HEK293 (cell line): Measurements from ENCODE around the gene TBC1D13.
A peak's percentile ranks its signal among the peaks of the same experiment; 100 is the strongest.

ENCODE experiments used
- CTCF ChIA-PET: fragments of 350-600 bp; formaldehyde crosslinking; extraction: SDS; loops from one replicate; lab custom pipeline; 2021; ENCODE audit warnings: antibody characterized with exemption; lab: Yijun Ruan, JAX
- POLR2A ChIA-PET: fragments of 300-600 bp; formaldehyde crosslinking; extraction: SDS; loops from one replicate; lab custom pipeline; 2020; ENCODE audit warnings: antibody characterized with exemption, inconsistent platforms; lab: Yijun Ruan, JAX
- H3K27ac ChIP-seq: fragments of 200-500 bp; sonication (Bioruptor generic); 2 replicates; pipeline ENCODE4 v1.5.1; 2014; ENCODE audit warnings: low read depth, low read length, control low read depth, inconsistent platforms; ENCODE audit errors: extremely low read depth
- H3K36me3 ChIP-seq, 2 experiments: fragments of 200-500 bp in 1 of 2; sonication (Bioruptor generic) in 1 of 2; 1 replicate in 1 of 2; 2 replicates in 1 of 2; pipeline ENCODE4 v1.5.1; 2014 to 2017; ENCODE audit warnings: inconsistent platforms in 2 of 2, low read length in 2 of 2; ENCODE audit not compliant: control insufficient read depth in 2 of 2, insufficient read depth in 1 of 2
- H3K4me1 ChIP-seq: fragments of 200-500 bp; sonication (Bioruptor generic); 2 replicates; pipeline ENCODE4 v1.5.1; 2014; ENCODE audit warnings: mild to moderate bottlenecking, low read length, inconsistent platforms; ENCODE audit not compliant: control insufficient read depth, insufficient read depth
- H3K4me3 ChIP-seq: 2 replicates; pipeline ENCODE4 v1.5.1; 2011; ENCODE audit warnings: low read depth, mild to moderate bottlenecking, control low read depth, low read length, moderate library complexity
- H3K9me3 ChIP-seq: fragments of 200-500 bp; sonication (Bioruptor generic); 2 replicates; pipeline ENCODE4 v1.5.1; 2014; ENCODE audit warnings: low read depth, low read length, inconsistent platforms; ENCODE audit not compliant: control insufficient read depth, insufficient read depth
- FEZF1 ChIP-seq: fragments of 450-650 bp; formaldehyde crosslinking; IDR thresholded peaks from 2 replicates; pipeline ENCODE4 v1.5.1; 2016; ENCODE audit warnings: missing biosample characterization, missing genetic modification characterization
- GLIS2 ChIP-seq: fragments of 450-650 bp; formaldehyde crosslinking; IDR thresholded peaks from 2 replicates; pipeline ENCODE4 v1.5.1; 2016; ENCODE audit warnings: missing biosample characterization, missing genetic modification characterization
- MYNN ChIP-seq: fragments of 450-650 bp; formaldehyde crosslinking; IDR thresholded peaks from 2 replicates; pipeline ENCODE4 v1.5.1; 2016; ENCODE audit warnings: missing biosample characterization, missing genetic modification characterization, borderline replicate concordance
- TSHZ1 ChIP-seq: fragments of 450-650 bp; formaldehyde crosslinking; IDR thresholded peaks from 2 replicates; pipeline ENCODE4 v1.5.1; 2016; ENCODE audit warnings: missing biosample characterization, missing genetic modification characterization, borderline replicate concordance
- WT1 ChIP-seq: fragments of 450-650 bp; formaldehyde crosslinking; IDR thresholded peaks from 2 replicates; pipeline ENCODE4 v1.5.1; 2016; ENCODE audit warnings: missing biosample characterization, missing genetic modification characterization
- ZEB2 ChIP-seq: fragments of 450-650 bp; formaldehyde crosslinking; IDR thresholded peaks from 2 replicates; pipeline ENCODE4 v1.5.1; 2016; ENCODE audit warnings: missing biosample characterization, missing genetic modification characterization
- ZFHX2 ChIP-seq: fragments of 450-650 bp; formaldehyde crosslinking; conservative IDR thresholded peaks from 2 replicates; pipeline ENCODE4 v1.5.1; 2016; ENCODE audit warnings: missing biosample characterization, missing genetic modification characterization
- ZNF266 ChIP-seq: fragments of 450-650 bp; formaldehyde crosslinking; IDR thresholded peaks from 2 replicates; pipeline ENCODE4 v1.5.1; 2016; ENCODE audit warnings: missing biosample characterization, missing genetic modification characterization, low read depth
- ZNF449 ChIP-seq: fragments of 450-650 bp; formaldehyde crosslinking; IDR thresholded peaks from 2 replicates; pipeline ENCODE4 v1.5.1; 2017; ENCODE audit warnings: missing biosample characterization, mild to moderate bottlenecking, missing genetic modification characterization, moderate library complexity
- ZNF626 ChIP-seq: fragments of 450-650 bp; sonication (Bioruptor Pico); formaldehyde crosslinking; IDR thresholded peaks from 2 replicates; pipeline ENCODE4 v1.5.1; 2018; ENCODE audit warnings: missing biosample characterization, missing genetic modification characterization, inconsistent platforms
- ZNF660 ChIP-seq: fragments of 450-650 bp; IDR thresholded peaks from 2 replicates; pipeline ENCODE4 v1.5.1; 2018; ENCODE audit warnings: missing biosample characterization, mild to moderate bottlenecking, missing genetic modification characterization
- ZNF692 ChIP-seq: fragments of 450-650 bp; formaldehyde crosslinking; IDR thresholded peaks from 2 replicates; pipeline ENCODE4 v1.5.1; 2016; ENCODE audit warnings: missing biosample characterization, missing genetic modification characterization
- ZNF76 ChIP-seq: fragments of 450-650 bp; formaldehyde crosslinking; IDR thresholded peaks from 2 replicates; pipeline ENCODE4; 2016; ENCODE audit warnings: low read depth, missing biosample characterization, missing genetic modification characterization, borderline replicate concordance
- ZNF768 ChIP-seq: fragments of 450-650 bp; formaldehyde crosslinking; IDR thresholded peaks from 2 replicates; pipeline ENCODE4 v1.5.1; 2018; ENCODE audit warnings: missing biosample characterization, mild to moderate bottlenecking, missing genetic modification characterization
- ZNF785 ChIP-seq: fragments of 450-650 bp; formaldehyde crosslinking; IDR thresholded peaks from 2 replicates; pipeline ENCODE4 v1.5.1; 2016; ENCODE audit warnings: missing biosample characterization, missing genetic modification characterization
- ZSCAN23 ChIP-seq: fragments of 450-650 bp; formaldehyde crosslinking; IDR thresholded peaks from 2 replicates; pipeline ENCODE4 v1.5.1; 2016; ENCODE audit warnings: missing biosample characterization, missing genetic modification characterization
- TF ChIP-seq, protein P1 (sequence below): fragments of 450-650 bp; formaldehyde crosslinking; IDR thresholded peaks from 2 replicates; pipeline ENCODE4 v1.5.1; 2016; ENCODE audit warnings: missing biosample characterization, missing genetic modification characterization
- TF ChIP-seq, protein P2 (sequence below): fragments of 450-650 bp; formaldehyde crosslinking; conservative IDR thresholded peaks from 2 replicates; pipeline ENCODE4 v1.5.1; 2016; ENCODE audit warnings: low read depth, missing biosample characterization, missing genetic modification characterization
- TF ChIP-seq, protein P3 (sequence below): fragments of 450-650 bp; formaldehyde crosslinking; IDR thresholded peaks from 2 replicates; pipeline ENCODE4 v1.5.1; 2016; ENCODE audit warnings: missing biosample characterization, missing genetic modification characterization

Gene TBC1D13

GRCh38 chr9:128818099-128818838 lies 31.2 kb downstream of the TBC1D13 start, which contains the start of gene ENDOG:
TSS of gene ENDOG (plus strand) at chr9:128818500. CDS start at chr9:128818685, 185 bp downstream.
- ChIA-PET POLR2A (interaction anchor here (0.6 to 4.1 kb wide), 29 partner anchors 8 to 1907 kb away, joined by 3 to 94 read pairs (median 5); partner anchors contain the start of genes KYAT1, SH3GLB2, SPOUT1 and TBC1D13), CTCF (interaction anchor here (0.6 to 2.3 kb wide), 26 partner anchors 8 to 939 kb away, joined by 3 to 16 read pairs (median 5); partner anchors contain the start of gene SPOUT1)
- Histone ChIP-seq H3K9me3 (no peaks in the 10 kb centered on the region), H3K4me1 (no peaks in the 10 kb centered on the region), H3K4me3 (peak within 1 kb of the TSS; percentile 60), H3K27ac (peak within 1 kb of the TSS; percentile 74), H3K36me3 (peaks cover 0 to 32% of the 10 kb centered on the region in 2 experiments; a peak in 1 of 3 replicates)
- TF ChIP-seq ZSCAN23 (tag by site-specific recombination) (no peak), ZNF768 (tag by site-specific recombination) (no peak), MYNN (no peak), ZNF660 (tag by site-specific recombination) (peak; percentile 60; the same call in 1 of the 2 replicates), WT1 (tag by site-specific recombination) (0 out of 2 replicates have a peak, but pooled peaks have one; percentile 13), ZNF626 (tag by site-specific recombination) (no peak), ZNF449 (tag by site-specific recombination) (peak; percentile 100), ZNF692 (peak; percentile 100), TSHZ1 (tag by site-specific recombination) (no peak), ZNF266 (tag by site-specific recombination) (no peak), FEZF1 (tag by site-specific recombination) (no peak; the same call in 1 of the 2 replicates), ZFHX2 (tag by site-specific recombination) (no peak), ZNF785 (tag by site-specific recombination) (no peak), ZNF76 (tag by site-specific recombination) (0 out of 2 replicates have a peak, but pooled peaks have one; percentile 25), GLIS2 (tag by site-specific recombination) (peak; percentile 21; the same call in 1 of the 2 replicates), ZEB2 (tag by site-specific recombination) (peak; percentile 39; the same call in 1 of the 2 replicates)
- TF ChIP-seq, protein P1, sequence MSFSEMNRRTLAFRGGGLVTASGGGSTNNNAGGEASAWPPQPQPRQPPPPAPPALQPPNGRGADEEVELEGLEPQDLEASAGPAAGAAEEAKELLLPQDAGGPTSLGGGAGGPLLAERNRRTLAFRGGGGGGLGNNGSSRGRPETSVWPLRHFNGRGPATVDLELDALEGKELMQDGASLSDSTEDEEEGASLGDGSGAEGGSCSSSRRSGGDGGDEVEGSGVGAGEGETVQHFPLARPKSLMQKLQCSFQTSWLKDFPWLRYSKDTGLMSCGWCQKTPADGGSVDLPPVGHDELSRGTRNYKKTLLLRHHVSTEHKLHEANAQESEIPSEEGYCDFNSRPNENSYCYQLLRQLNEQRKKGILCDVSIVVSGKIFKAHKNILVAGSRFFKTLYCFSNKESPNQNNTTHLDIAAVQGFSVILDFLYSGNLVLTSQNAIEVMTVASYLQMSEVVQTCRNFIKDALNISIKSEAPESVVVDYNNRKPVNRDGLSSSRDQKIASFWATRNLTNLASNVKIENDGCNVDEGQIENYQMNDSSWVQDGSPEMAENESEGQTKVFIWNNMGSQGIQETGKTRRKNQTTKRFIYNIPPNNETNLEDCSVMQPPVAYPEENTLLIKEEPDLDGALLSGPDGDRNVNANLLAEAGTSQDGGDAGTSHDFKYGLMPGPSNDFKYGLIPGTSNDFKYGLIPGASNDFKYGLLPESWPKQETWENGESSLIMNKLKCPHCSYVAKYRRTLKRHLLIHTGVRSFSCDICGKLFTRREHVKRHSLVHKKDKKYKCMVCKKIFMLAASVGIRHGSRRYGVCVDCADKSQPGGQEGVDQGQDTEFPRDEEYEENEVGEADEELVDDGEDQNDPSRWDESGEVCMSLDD (tag by site-specific recombination) = 0 out of 2 replicates have a peak, but pooled peaks have one; percentile 16
- TF ChIP-seq, protein P2, sequence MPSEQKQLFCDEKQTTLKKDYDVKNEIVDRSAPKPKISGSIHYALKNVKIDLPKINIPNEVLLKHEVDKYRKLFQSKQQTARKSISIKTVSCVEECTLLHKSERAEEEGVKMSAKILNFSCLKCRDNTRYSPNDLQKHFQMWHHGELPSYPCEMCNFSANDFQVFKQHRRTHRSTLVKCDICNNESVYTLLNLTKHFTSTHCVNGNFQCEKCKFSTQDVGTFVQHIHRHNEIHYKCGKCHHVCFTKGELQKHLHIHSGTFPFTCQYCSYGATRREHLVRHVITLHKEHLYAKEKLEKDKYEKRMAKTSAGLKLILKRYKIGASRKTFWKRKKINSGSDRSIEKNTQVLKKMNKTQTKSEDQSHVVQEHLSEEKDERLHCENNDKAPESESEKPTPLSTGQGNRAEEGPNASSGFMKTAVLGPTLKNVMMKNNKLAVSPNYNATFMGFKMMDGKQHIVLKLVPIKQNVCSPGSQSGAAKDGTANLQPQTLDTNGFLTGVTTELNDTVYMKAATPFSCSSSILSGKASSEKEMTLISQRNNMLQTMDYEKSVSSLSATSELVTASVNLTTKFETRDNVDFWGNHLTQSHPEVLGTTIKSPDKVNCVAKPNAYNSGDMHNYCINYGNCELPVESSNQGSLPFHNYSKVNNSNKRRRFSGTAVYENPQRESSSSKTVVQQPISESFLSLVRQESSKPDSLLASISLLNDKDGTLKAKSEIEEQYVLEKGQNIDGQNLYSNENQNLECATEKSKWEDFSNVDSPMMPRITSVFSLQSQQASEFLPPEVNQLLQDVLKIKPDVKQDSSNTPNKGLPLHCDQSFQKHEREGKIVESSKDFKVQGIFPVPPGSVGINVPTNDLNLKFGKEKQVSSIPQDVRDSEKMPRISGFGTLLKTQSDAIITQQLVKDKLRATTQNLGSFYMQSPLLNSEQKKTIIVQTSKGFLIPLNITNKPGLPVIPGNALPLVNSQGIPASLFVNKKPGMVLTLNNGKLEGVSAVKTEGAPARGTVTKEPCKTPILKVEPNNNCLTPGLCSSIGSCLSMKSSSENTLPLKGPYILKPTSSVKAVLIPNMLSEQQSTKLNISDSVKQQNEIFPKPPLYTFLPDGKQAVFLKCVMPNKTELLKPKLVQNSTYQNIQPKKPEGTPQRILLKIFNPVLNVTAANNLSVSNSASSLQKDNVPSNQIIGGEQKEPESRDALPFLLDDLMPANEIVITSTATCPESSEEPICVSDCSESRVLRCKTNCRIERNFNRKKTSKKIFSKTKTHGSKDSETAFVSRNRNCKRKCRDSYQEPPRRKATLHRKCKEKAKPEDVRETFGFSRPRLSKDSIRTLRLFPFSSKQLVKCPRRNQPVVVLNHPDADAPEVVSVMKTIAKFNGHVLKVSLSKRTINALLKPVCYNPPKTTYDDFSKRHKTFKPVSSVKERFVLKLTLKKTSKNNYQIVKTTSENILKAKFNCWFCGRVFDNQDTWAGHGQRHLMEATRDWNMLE (tag by site-specific recombination) = no peak
- TF ChIP-seq, protein P3, sequence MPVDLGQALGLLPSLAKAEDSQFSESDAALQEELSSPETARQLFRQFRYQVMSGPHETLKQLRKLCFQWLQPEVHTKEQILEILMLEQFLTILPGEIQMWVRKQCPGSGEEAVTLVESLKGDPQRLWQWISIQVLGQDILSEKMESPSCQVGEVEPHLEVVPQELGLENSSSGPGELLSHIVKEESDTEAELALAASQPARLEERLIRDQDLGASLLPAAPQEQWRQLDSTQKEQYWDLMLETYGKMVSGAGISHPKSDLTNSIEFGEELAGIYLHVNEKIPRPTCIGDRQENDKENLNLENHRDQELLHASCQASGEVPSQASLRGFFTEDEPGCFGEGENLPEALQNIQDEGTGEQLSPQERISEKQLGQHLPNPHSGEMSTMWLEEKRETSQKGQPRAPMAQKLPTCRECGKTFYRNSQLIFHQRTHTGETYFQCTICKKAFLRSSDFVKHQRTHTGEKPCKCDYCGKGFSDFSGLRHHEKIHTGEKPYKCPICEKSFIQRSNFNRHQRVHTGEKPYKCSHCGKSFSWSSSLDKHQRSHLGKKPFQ (tag by site-specific recombination) = no peak
